K562 (cell line): ENCODE results near the gene IL13. TPM values are rescaled to one million over a fixed set of nuclear protein-coding genes. Genes with fewer than 3 reads are reported as not detected.
A peak's percentile ranks its signal among the peaks of the same experiment; 100 is the strongest.

Experiments used
- ATAC-seq: fragments of 200-7000 bp; cut with Tn5 transposase; 3 replicates; pipeline ENCODE4 v1.9.1; 2020; ENCODE audit warnings: moderate library complexity
- BruUV-seq: library from RNA; stranded (reverse); fragments of 400-500 nt; replicated peaks from 2 replicates; lab custom pipeline; 2021; lab: Mats Ljungman, UMichigan
- CTCF ChIA-PET: fragments of 300-600 bp; formaldehyde crosslinking; extraction: SDS; loops from one replicate; lab custom pipeline; 2021; ENCODE audit warnings: low intra/inter-chr PET ratio; lab: Yijun Ruan, JAX
- POLR2A ChIA-PET: fragments of 300-600, 350-650 bp; sonication (Branson Sonifier 250); formaldehyde crosslinking; extraction: SDS; loops from one replicate; lab custom pipeline; 2021; ENCODE audit warnings: antibody characterized with exemption, inconsistent platforms; lab: Yijun Ruan, JAX
- DNase-seq, 4 experiments: peaks; one replicate each; pipeline versions ENCODE4 v3.0.0 to v3.0.0-alpha.2; 2011 to 2018; ENCODE audit warnings: low spot score in 3 of 4, mixed read lengths in 3 of 4; ENCODE audit errors: extremely low read depth in 1 of 4
- FAIRE-seq: peaks from 2 replicates; lab custom pipeline; 2011; peaks lifted over from hg19 to GRCh38; lab: Jason Lieb, UNC
- H2AFZ ChIP-seq: 2 replicates; pipeline ENCODE4 v1.6.0; 2011; ENCODE audit warnings: low read depth, low read length, control low read depth, inconsistent platforms
- H3K27ac ChIP-seq: fragments of 200-600 bp; 3 replicates; pipeline ENCODE4 v1.8.0; 2011; ENCODE audit warnings: low read depth, mild to moderate bottlenecking, control low read depth, inconsistent platforms, low read length, moderate library complexity, mixed read lengths; ENCODE audit errors: extremely low read depth
- H3K27me3 ChIP-seq, 2 experiments: fragments of 300-600 bp in 1 of 2; 2 replicates in 1 of 2; 3 replicates in 1 of 2; pipeline versions ENCODE4 v1.6.0 to v1.8.0; 2011; ENCODE audit warnings: inconsistent platforms in 2 of 2, low read length in 2 of 2, mild to moderate bottlenecking in 1 of 2, mixed read lengths in 1 of 2, moderate library complexity in 1 of 2; ENCODE audit not compliant: control insufficient read depth in 2 of 2, insufficient read depth in 2 of 2
- H3K36me3 ChIP-seq: fragments of 300-600 bp; 3 replicates; pipeline ENCODE4 v1.8.0; 2011; ENCODE audit warnings: mild to moderate bottlenecking, low read length, inconsistent platforms; ENCODE audit not compliant: control insufficient read depth, insufficient read depth
- H3K4me1 ChIP-seq, 2 experiments: fragments of 200-600 bp in 1 of 2; replicated peaks in 1 of 2; 2 replicates in 1 of 2; 3 replicates in 1 of 2; pipeline versions ENCODE4 v1.5.1 to v1.8.0; 2011; ENCODE audit warnings: inconsistent platforms in 2 of 2, low read length in 2 of 2, mild to moderate bottlenecking in 1 of 2, mixed read lengths in 1 of 2, moderate library complexity in 1 of 2; ENCODE audit not compliant: control insufficient read depth in 2 of 2, insufficient read depth in 2 of 2
- H3K4me2 ChIP-seq: 2 replicates; pipeline ENCODE4 v1.6.1; 2011; ENCODE audit warnings: low read length, control low read depth, inconsistent platforms, mixed read lengths; ENCODE audit not compliant: insufficient read depth
- H3K4me3 ChIP-seq: fragments of 200-600 bp; sonication (generic), shearing (Covaris generic); 2 replicates; pipeline ENCODE4 v1.5.1; 2016; ENCODE audit warnings: control low read depth, inconsistent platforms
- H3K79me2 ChIP-seq: fragments of 200-600 bp; 3 replicates; pipeline ENCODE4 v1.8.0; 2011; ENCODE audit warnings: low read length, inconsistent platforms; ENCODE audit not compliant: control insufficient read depth, insufficient read depth
- H3K9ac ChIP-seq, 2 experiments: 2 replicates each; pipeline versions ENCODE4 v1.6.0 to v1.6.1; 2011; ENCODE audit warnings: low read depth in 2 of 2, low read length in 2 of 2, control low read depth in 1 of 2, inconsistent platforms in 1 of 2, mild to moderate bottlenecking in 1 of 2, mixed read lengths in 1 of 2; ENCODE audit not compliant: insufficient read depth in 1 of 2
- H3K9me1 ChIP-seq: one replicate; pipeline ENCODE4 v1.6.0; 2011; ENCODE audit warnings: inconsistent platforms, mild to moderate bottlenecking, low read length, moderate library complexity; ENCODE audit not compliant: control insufficient read depth, insufficient read depth
- H3K9me3 ChIP-seq: replicated peaks from 2 replicates; pipeline ENCODE4 v1.5.1; 2011; ENCODE audit warnings: low read depth, low read length, inconsistent platforms; ENCODE audit not compliant: control insufficient read depth, insufficient read depth
- H4K20me1 ChIP-seq: replicated peaks from 2 replicates; pipeline ENCODE4 v1.6.1; 2011; ENCODE audit warnings: low read length, inconsistent platforms, mixed read lengths; ENCODE audit not compliant: control insufficient read depth, insufficient read depth
- AFF4 ChIP-seq: sonication (generic); formaldehyde crosslinking; IDR thresholded peaks from 2 replicates; pipeline ENCODE4 v1.8.0; 2023; ENCODE audit warnings: mild to moderate bottlenecking, missing genetic modification reagents
- BCOR ChIP-seq: fragments of 450-650 bp; IDR thresholded peaks from 2 replicates; pipeline ENCODE4 v1.6.1; 2016
- CHCHD3 ChIP-seq: fragments of 250-450 bp; sonication (Bioruptor Pico); IDR thresholded peaks from 2 replicates; pipeline ENCODE4 v2.1.2; 2022; ENCODE audit warnings: mild to moderate bottlenecking
- EP400 ChIP-seq: fragments of 450-650 bp; IDR thresholded peaks from 2 replicates; pipeline ENCODE4 v1.6.1; 2017; ENCODE audit warnings: antibody characterized with exemption, mild to moderate bottlenecking, moderate library complexity
- EZH2 ChIP-seq: IDR thresholded peaks from 2 replicates; pipeline ENCODE4 v1.6.1; 2012; ENCODE audit warnings: low read depth, mild to moderate bottlenecking, inconsistent platforms, low read length, borderline replicate concordance
- GATA2 ChIP-seq: sonication (generic); formaldehyde crosslinking; IDR thresholded peaks from 2 replicates; pipeline ENCODE4 v1.4.0; 2020; ENCODE audit warnings: mild to moderate bottlenecking, missing genetic modification reagents
- L3MBTL2 ChIP-seq: fragments of 450-650 bp; IDR thresholded peaks from 2 replicates; pipeline ENCODE4 v1.6.1; 2016; ENCODE audit warnings: mild to moderate bottlenecking, moderate library complexity
- MYC ChIP-seq, 2 experiments: fragments of 250-450 bp in 1 of 2; sonication (Bioruptor Pico) in 1 of 2; IDR thresholded peaks; 2 replicates each; pipeline versions ENCODE4 v1.5.1 to v1.6.1; 2012 to 2021; ENCODE audit warnings: low read depth in 2 of 2, borderline replicate concordance in 1 of 2, improper control_type of control experiment in 1 of 2, low read length in 1 of 2, mild to moderate bottlenecking in 1 of 2, moderate library complexity in 1 of 2
- NFIC ChIP-seq: fragments of 450-650 bp; IDR thresholded peaks from 2 replicates; pipeline ENCODE4 v1.6.1; 2017; ENCODE audit warnings: mild to moderate bottlenecking, inconsistent platforms
- NRF1 ChIP-seq, 2 experiments: fragments of 450-650 bp; IDR thresholded peaks in 1 of 2; conservative IDR thresholded peaks in 1 of 2; 2 replicates each; pipeline ENCODE4 v1.6.1; 2014; ENCODE audit warnings: mild to moderate bottlenecking in 2 of 2
- RBBP5 ChIP-seq: fragments of 200-600 bp; sonication (generic); IDR thresholded peaks from 2 replicates; pipeline ENCODE4 v1.6.1; 2012; ENCODE audit warnings: borderline replicate concordance, mild to moderate bottlenecking, low read length, control low read depth, inconsistent platforms; ENCODE audit not compliant: insufficient read depth, poor library complexity, severe bottlenecking
- SPI1 ChIP-seq: IDR thresholded peaks from 2 replicates; pipeline ENCODE4 v1.6.1; 2011; ENCODE audit warnings: low read depth, low read length, control low read depth, borderline replicate concordance
- VEZF1 ChIP-seq: fragments of 200-800 bp; sonication (Bioruptor generic); IDR thresholded peaks from 2 replicates; pipeline ENCODE4 v1.6.1; 2017; ENCODE audit warnings: missing genetic modification characterization, missing compliant biosample characterization
- WGBS: fragments of 100-300 bp; shearing (Covaris generic); methylation state at CpG from one replicate; pipeline ENCODE4 v1.1.6; 2016; ENCODE audit warnings: low coverage, mixed read lengths; ENCODE audit not compliant: insufficient coverage; ENCODE audit errors: missing lambda C conversion rate; 5-methylcytosine and 5-hydroxymethylcytosine counted together
- in situ Hi-C: fragments of 300-500 bp; cut with MboI; formaldehyde crosslinking; loops from 4 replicates; pipeline ENCODE4 v1.15.0; 2018; ENCODE audit warnings: inconsistent platforms, mixed read lengths
- intact Hi-C: fragments of 100-400 bp; cut with micrococcal nuclease; formaldehyde crosslinking; loops from 2 replicates; pipeline ENCODE4 v1.14.2; 2022
- polyA plus RNA-seq, 8 experiments: library from polyadenylated mRNA; depleted of rRNA in 4 of 8; stranded (reverse) in 5 of 8; unstranded in 3 of 8; fragments of >200 nt; fragmentation: Nextera tagmentation in 2 of 8; fragmentation: Illumina TruSeq in 1 of 8; extraction: Ambion mirVana in 2 of 8; extraction: Trizol in 1 of 8; gene quantifications; 2 replicates each; pipeline versions ENCODE4 v1.2.1 to v1.2.3, GENCODE V29; 2011 to 2014; ENCODE audit warnings: inconsistent platforms in 1 of 8, missing spikeins in 1 of 8
- total RNA-seq, 7 experiments: library from RNA; depleted of rRNA in 6 of 7; stranded (reverse); fragments of >200 nt in 6 of 7; fragmentation: Illumina TruSeq in 2 of 7; extraction: Trizol in 2 of 7; gene quantifications; 2 replicates each; pipeline versions ENCODE4 v1.2.1 to v1.2.3, GENCODE V29; 2011 to 2021; ENCODE audit warnings: low replicate concordance in 1 of 7

IL13 gene
- total and polyA plus RNA-seq, 9 of the 15 experiments (the other 6 are each of a cell fraction or from before 2014, with no cell fraction given): not detected

GRCh38 chr5:132674671-132675506, 16.9 kb downstream of the IL13 start:
- intact Hi-C loops: loop anchor here (10.0 kb wide), 1 partner anchor 210 kb away; no protein-coding TSS in a partner anchor
- CTCF ChIA-PET: no interaction called here
- no peak overlapping the region for H3K4me3 ChIP-seq
- H4K20me1 ChIP-seq: no peaks in the 10 kb centered on the region
- no TSS peak for BruUV-seq
- peaks cover 20 to 38% of the 10 kb centered on the region in 2 experiments; a peak in 4 of 5 replicates for H3K4me1 ChIP-seq
- no peaks in the 10 kb centered on the region for H3K9me3 ChIP-seq
- H3K79me2 ChIP-seq: no peaks in the 10 kb centered on the region
- peak; percentile 48 for ATAC-seq
- 26% methylated on average over 12 of the region's 13 CpGs for WGBS
- in situ Hi-C loops: no loop called here
- H3K9me1 ChIP-seq: no peaks in the 10 kb centered on the region
- POLR2A ChIA-PET: interaction anchor here (1.1 to 2.2 kb wide), 6 partner anchors 10 to 79 kb away, joined by 3 to 12 read pairs (median 5); no protein-coding TSS in a partner anchor
- peak overlapping the region; percentile 48 for H3K4me2 ChIP-seq
- H3K27ac ChIP-seq: no peak overlapping the region
- peak overlapping the region; percentile 85 for H2AFZ ChIP-seq
- H3K27me3 ChIP-seq: no peaks in the 10 kb centered on the region
- no peak for DNase-seq
- FAIRE-seq: no peak
- peak overlapping the region; percentile 21 to 86; a peak in 3 of 4 replicates for H3K9ac ChIP-seq
- H3K36me3 ChIP-seq: no peaks in the 10 kb centered on the region
- TF ChIP-seq EP400 (no peak), RBBP5 (peak; percentile 38), BCOR (no peak), AFF4 (CRISPR knock-in tag) (0 out of 2 replicates have a peak, but pooled peaks have one; percentile 36), MYC (IDR thresholded peaks at IDR 0.05; ENCODE audit: low read depth, low read length) (0 out of 2 replicates have a peak, but pooled peaks have one; percentile 22), MYC (CRISPR knock-in tag; IDR thresholded peaks at IDR 0.05; ENCODE audit: borderline replicate concordance, low read depth) (no peak), L3MBTL2 (0 out of 2 replicates have a peak, but pooled peaks have one; percentile 19), NRF1 (conservative IDR thresholded peaks at IDR 0.05 in 1 of 2, IDR thresholded peaks at IDR 0.05 in 1 of 2) (no peak), NFIC (peak; percentile 58; the same call in 1 of the 2 replicates), EZH2 (no peak), SPI1 (peak; percentile 70; the same call in 1 of the 2 replicates), GATA2 (0 out of 2 replicates have a peak, but pooled peaks have one; percentile 9), CHCHD3 (no peak), VEZF1 (peak; percentile 43; the same call in 1 of the 2 replicates)
